ENCODE results near the gene UBL5.
"Not testable (repeated sequence)": the region's sequence is repeated elsewhere in the genome, so short reads cannot be mapped to it uniquely, and the experiment has no call there.

The UBL5 gene

DNA sequence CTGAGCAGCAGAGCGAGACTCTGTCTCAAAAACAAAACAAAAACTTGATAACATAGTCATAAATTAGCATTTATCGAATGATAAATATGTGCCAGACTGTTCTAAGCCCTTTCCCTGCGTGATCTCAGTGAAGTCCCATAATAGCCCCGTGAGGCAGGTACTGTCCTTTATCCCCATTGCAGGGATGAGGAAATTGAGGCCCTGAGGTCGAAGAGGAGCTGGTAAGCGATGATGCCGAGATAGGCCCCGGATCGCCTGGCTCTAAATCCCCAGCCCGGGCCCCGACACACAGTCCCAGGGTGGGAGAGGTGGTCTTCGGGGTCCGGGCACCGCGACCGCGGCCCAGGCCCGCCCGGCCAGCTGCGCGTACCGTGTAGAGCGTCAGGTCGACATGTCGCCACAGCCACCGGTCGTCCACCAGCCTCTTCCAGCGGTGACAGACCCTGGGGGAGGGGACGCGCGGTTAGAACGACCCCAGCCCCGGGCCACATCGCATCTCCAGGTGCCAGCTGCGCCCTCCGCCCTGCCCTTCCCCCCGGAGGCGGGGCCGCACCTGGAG lies 9.5 kb upstream of the UBL5 start:
- FAIRE-seq: no peak

DNA sequence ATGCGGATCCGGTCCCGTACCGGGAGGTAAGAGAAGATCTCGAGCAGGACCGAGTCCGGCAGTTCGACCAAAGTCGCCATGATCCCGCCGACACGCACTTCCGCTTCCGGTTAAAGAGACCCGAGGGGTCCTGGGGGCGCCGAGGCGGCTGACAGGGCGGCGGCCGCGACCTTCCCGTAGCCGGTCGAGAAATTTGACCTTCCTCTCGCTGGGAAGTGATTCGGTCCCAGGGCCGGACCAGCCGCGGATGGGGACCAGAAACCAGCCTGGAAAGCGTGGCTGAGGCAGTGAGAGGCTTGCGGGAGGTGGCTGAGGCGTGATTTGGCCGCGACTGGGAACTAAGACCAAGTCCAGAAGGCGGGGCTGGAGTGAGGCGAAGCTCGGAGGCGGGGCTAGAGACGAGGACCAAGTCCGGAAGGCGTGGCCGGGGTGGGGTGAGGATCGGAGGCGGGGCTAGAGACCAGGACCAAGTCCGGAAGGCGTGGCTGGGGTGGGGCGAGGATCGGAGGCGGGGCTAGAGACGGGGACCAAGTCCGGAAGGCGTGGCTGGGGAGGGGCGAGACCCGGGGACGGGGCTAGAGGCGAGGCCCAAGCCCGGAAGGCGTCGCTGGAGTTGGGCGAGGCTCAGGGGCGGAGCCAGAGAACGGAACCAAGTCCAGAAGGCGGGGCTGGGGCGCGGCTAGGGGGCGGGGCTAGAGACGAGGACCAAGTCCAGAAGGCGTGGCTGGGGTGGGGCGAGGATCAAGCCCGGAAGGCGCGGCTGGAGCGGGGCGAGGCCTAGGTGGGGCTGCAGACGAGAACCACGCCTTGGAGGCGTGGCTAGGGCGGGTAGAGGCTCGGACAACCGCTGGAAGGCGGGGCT lies 8.8 kb upstream of the UBL5 start, which contains the start of gene FBXL12:
FBXL12 (minus strand) TSS at position 346 of the 862 bp plus-strand sequence; CDS start at position 80, 266 bp downstream.
- FAIRE-seq: no peak

DNA sequence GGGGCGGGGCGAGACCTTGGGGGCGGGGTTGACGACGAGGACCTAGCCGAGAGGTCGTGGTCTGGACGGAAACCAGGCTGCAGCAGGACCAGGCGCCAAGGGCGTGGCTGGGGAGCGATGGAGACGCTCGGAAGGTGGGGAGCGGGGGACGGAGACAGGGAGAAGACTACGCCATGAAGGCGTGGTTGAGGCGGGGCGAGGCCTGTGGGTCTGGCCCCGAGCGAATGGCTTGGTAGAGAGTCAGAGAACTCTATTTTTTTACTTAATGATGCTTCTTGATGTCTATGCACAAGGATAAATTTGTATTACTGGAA lies 8.2 kb upstream of the UBL5 start:
- FAIRE-seq: no peak

DNA sequence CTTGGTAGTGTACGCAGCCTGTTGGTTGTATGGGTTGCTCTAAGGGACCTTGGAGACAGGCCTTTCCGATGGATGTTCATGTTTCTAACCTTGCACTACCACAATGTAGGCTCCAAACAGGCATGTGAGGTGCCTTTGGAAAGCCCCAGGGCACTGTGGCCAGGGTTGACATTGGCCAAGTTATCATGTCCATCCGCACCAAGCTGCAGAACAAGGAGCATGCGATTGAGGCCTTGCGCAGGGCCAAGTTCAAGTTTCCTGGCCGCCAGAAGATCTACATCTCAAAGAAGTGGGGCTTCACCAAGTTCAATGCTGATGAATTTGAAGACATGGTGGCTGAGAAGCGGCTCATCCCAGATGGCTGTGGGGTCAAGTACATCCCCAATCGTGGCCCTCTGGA lies 7.7 kb upstream of the UBL5 start:
- not testable (repeated sequence) for FAIRE-seq

DNA sequence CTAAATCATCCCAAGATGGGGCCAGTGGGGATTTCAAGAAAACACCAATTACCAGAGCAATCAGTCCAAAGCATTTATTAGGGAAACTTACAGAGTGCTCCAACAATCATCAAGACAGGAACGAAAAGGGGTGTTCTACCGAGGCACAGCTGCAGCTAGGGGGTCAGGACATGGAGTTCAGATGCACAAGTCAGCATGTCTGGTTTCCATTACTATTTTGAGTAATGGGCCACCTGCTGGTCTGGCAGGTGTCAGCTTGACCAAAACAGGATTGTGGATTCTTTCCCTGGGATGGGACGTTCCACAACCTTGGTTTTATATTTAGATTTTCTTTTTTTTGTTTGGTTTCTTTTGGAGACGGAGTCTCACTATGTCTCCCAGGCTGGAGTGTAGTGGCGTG lies 3.9 kb upstream of the UBL5 start:
- FAIRE-seq: no peak

DNA sequence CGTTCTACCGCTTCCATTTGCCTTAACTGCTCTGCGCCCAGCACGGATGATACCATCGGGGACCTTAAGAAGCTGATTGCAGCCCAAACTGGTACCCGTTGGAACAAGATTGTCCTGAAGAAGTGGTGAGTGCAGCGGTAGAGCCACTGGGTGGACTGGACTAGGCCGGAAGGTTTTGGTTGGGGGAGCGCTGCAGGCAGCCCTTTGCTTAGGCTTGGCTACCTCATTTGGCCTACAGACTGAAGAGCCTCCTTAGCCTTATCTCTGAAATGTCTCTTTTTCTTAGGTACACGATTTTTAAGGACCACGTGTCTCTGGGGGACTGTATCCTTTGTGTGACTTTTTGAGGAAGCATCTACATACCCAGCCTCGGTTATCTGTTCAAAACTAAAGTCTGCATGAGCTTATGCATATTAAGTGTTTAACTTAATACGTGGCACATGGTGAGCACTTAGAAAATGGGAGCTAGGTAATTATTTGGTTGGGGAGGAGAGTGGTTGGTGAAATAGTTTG lies 889 bp downstream of the UBL5 start:
- no peak for FAIRE-seq

DNA sequence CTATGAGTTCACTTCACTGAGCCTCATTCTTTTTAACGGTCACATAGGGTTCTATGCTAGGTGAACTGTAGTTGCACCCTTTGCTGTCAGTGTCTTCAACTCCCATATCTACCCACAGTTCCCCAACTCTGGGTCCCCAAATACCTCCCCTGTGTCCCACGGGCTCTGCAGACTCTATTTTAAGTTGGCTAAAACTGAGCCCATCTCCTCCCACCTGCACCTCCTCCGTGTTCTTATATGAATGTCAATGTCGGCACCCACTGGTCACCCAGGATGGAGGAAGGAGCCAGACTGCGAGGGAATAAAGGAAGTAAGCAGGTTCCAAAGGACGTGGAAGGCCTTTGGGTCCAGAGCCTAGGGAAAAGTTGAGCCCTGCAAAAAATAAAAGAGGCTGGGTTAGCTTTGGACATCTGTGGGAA lies 6.6 kb downstream of the UBL5 start:
- FAIRE-seq: no peak

DNA sequence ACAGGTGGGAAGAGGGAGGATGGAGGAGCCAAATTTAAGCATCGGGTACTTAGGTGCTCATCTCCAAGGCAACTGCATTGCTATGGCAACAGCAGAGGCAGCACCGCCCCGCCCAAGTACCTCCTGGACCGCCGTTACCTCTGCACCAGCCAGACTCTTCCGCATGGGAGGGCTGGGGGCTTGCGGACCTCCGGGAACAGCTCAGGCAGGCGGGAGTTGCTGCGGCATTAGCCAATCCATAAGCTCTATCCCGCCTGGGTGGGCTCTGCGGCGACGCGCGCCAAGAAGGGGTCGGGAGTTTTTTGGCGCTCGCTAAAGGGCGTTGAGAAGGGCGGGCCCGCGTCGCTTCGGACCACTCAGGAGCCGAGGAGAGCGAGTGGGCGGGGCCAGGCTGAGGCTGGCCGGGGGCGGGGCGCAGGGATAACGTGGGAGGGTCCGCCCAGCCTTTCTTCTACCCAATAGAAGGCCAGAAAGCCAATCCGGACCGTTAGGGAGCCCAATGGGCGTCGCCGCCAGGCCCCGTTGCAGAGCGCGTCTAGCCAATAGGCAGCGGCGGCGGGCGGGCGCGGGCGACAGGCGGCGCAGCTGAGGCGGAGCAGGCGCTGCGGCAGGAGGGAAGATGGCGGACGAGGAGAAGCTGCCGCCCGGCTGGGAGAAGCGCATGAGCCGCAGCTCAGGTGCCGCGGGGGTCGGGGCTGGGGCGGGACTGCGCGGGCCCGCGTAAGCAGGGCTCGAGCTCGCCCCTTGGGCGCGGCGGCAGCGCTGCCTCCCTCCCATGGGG lies 7.2 kb downstream of the UBL5 start, which contains the start of gene PIN1:
PIN1 (plus strand) TSS at position 593 of the 781 bp plus-strand sequence; CDS start at position 620, 27 bp downstream.
- peak; percentile 51 for FAIRE-seq

DNA sequence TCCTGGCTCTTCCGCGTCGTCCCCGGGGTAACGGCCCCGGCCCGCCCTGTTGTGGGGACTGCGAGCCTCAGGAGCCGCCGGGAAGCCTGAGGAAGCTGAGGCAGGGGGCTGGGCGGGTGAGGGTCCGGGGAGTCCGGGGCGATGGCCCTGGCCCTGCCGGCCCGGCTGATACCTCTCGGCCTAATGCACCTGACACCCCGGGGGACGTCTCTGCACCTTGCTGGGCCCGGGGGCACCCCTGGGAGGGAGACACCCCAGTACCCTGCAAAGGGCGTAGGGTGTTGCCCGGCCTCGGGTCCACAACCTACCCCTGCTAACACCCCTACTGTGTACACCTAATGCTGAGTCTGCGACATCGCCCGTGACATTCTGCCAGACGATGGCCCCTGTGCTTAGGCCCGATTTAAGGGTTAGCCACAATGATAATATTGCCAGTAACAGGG lies 7.8 kb downstream of the UBL5 start:
- no peak for FAIRE-seq

DNA sequence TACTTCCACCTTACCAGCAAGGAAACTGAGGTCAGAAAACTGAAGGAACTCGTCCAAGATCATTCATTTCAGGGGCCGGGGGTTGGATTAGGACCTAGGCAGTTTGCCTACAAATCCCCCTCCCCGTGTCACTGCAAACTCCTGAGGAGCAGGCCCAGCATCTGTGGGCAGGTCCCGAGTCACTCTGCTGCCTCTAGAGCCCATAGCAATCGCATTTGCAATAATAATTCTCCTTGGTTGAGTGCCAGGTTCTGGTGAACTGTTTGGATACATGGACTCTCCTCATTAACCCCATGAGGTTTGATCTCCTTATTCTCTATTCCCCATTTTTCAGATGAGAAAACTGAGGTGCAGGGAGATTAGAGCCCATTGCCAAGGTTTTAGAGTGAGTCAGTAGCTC lies 8.3 kb downstream of the UBL5 start:
- no peak for FAIRE-seq

DNA sequence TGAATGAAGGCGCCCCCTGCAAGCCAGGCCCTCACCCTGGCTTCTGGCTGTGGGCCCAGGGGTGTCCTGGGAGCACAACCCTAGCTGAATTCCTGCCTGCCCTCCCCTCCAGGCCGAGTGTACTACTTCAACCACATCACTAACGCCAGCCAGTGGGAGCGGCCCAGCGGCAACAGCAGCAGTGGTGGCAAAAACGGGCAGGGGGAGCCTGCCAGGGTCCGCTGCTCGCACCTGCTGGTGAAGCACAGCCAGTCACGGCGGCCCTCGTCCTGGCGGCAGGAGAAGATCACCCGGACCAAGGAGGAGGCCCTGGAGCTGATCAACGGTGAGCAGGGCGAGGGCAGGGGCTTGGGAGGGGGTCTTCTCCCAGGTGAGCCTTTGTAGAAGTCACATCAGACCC lies 10.6 kb downstream of the UBL5 start:
- FAIRE-seq: no peak

DNA sequence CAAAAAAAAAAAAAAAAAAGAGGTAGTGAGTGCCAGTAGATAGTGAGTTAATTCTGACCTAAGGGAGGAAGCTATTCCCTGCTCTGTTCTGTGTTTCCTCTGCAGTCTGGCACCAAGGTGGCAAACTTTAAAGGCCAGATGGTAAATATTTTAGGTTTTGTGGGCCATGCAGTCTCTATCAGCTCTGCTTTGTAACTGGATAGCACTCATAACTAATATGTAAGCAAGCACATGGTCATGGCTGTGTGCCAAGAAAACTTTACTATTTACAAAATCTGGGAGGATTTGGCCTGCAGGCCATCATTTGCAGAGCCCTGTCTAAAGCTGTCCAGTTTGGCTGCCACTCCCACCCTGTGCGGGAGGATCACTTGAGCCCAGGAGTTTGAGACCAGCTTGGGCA lies 11.7 kb downstream of the UBL5 start:
- FAIRE-seq: no peak

DNA sequence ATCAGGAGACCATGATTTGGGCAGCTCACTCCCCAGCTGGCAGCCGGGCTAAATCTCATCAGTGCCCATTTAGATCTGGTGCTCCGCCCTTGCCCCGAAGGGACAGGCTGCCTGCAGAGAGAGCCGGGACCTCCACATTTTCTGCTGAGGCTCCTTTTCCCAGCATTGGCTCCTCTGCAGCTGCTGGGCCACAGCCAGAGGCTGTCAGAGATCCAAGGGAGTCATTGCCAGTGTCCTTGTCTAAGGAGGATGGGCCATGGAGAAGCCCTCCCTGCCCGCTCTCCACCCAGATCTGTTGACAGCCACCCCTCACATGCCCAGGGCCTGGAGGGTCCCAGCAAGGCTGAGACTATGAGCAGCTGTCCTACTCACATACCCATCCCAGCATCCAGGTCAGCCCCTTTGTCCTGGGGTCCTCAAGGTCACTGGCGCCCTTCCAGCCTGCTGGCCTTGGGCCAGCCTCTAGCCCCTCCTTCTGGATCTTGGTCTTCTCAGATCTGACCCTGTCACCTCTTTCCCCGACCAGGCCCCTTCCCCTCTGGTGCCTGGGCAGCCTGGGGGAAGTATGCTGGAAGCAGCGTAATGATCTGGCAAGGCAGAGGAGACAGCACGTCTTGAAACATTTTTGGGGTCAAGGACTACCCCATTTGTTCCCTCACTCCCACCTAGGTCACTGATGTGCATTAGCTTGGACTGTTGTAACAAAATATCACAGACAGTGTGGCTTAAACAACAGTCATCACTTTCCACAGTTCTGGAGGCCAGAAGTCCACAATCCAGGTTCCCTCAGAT lies 15.3 kb downstream of the UBL5 start:
- FAIRE-seq: no peak

DNA sequence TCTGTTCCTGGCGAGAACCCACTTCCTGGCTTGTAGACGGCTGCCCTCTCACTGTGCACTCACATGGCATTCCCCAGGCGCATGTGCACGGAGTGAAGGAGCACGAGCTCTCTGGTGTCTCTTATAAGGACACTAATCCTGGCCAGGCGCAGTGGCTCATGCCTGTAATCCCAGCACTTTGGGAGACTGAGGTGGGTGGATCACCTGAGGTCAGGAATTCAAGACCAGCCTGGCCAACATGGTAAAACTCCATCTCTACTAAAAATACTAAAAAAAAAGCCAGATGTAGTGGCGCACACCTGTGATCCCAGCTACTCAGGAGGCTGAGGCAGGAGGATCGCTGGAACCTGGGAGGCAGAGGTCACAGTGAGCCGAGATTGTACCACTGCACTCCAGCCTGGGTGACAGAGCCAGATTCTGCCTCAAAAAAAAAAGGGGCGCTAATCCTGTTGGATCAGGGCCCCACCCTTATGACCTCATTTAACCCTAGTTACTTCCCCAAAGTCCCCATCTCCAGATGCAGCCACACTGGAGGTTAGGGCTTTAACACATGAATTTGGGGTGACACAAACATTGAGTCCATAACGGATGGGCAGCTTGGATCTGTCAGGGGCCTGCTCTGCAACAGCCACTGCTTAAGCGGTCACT lies 16.0 kb downstream of the UBL5 start:
- FAIRE-seq: not testable (repeated sequence)

DNA sequence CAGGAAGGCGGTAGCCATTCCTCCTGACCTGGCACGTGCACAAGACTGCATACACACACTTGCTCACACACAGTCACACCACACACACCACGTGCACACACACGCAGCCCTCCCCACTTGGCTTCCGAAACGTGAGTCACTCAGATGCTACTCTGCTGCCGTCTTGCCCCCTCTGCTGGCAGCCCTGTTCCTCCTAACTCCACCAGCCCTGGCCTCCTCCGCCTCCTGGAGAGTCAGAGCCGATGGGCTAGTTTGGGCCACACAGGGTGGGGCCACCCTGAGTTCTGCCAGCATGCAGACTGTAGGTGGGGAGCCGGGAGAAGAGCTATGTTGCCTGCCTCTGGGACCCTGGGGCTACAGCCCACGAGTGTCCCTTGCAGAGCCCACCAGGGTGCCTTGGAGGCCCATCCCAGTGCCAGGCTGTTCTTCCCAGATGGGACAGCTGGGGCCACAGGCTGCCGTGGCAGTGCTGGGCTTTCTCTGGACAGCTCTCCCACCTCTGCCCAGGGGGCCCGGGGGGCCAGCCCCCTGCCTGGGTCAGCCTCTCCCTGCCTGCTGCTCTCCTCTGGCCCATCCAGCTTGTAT lies 19.5 kb downstream of the UBL5 start:
- FAIRE-seq: no peak

DNA sequence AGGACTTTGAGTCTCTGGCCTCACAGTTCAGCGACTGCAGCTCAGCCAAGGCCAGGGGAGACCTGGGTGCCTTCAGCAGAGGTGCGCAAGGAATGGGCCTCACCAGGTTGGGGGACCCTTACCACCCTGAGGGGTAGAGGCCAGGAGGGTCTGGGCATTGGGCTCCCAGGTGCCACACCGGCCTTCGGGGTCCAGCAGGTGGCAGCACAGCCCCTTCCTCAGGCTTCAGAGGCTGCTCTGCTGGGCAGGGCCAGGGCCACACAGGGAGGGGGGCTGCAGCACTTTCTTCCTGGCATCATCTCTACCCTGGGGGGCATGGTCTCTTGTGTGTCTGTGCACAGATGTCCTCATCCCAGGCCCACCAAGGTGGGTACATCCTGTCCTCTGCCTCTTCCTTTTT lies 20.3 kb downstream of the UBL5 start:
- no peak for FAIRE-seq

DNA sequence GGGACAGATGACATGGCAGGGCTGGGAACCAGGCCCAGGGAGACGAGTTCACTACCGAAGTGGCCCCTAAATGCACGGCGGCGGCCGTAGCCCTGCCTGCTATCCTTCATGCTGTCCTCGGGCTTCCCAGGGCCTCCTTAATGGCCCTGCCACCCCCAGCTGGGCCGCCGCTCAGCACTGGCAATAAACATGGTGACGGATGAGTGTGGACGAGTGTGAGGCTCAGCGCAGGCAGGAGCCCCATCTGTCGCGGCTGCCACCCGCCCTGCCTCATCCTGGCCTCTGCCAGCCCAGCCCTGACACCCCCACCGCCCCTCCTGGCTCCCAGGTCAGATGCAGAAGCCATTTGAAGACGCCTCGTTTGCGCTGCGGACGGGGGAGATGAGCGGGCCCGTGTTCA lies 21.0 kb downstream of the UBL5 start:
- FAIRE-seq: no peak

DNA sequence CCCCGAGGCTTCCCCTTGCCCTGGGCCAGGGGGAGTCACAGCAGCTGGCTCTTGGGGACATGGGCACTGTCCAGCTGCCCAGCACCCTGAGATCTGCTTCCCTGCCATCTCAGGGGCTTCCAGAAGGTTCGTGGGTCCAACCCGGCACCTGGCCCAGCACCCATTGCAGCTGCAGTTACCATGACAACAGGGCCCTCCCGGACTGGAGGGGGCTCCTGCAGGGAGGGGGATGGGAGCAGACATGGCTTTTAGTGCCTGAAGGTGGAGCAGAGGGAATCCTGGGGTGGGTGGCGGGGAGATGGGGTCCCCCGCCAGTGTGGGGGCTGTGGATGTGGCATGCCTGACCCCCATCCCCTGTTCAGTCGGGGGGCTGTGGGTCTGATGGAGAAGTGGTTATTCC lies 22.1 kb downstream of the UBL5 start:
- no peak for FAIRE-seq

DNA sequence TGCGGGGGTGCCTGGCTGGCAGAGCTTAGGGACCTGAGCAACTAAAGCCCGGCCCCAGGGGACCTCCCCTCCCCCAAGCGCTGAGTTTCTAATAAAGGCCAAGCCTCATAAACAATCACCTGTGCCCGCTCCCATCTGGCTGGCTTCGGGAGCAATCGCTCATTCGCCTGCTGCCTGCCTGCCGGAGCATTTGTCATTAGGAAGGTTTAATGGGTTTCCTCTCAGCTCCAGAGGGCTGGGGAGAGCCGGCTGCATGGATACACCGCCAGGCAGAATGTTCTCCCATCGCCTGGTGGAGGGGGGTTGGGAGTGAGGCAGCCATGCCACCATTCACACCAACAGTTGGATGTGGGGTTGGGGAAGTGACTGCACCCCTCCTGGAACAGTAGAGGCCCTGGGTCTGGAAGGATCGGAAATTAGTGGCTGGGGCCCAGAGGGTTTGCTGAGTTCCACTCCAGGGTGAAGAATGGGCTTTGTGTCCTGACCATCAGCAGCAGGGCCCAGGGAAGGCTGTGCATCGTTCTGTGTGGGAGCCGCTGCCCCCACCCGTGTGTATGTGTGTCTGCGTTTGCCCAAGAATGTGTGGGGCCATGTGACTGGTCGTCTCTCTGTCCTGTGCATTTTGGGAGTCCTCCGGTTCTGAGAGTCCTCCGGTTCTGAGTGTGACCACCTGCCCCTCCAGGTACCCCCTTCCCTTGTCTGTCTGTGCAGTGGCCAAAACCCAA lies 22.7 kb downstream of the UBL5 start:
- FAIRE-seq: no peak

DNA sequence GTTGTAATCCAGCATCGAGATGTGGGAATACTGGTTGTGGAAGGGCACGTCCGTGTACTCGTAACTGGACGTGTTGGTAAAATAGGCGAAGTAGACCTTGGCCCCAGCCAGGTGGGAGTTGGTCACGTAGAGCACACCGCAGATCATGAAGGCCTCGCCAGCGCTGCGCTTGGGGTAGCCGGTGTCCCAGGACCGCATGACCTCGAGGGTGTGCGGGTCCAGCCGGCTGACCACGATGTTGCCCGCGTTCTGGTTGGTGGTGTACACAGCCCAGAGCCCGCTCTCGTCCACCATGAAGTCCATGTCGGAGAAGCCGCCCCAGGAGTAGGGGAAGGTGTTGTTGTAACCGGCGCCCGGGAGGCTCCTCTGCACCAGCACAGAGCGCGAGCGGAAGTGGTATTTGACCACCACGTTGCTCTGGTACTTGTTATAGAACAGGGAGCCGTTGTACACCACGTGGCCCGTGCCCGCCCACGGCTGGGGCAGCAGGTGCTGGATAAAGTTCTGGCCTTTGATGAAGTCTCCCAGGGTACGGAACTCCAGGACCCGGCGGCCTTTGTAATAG lies 26.6 kb downstream of the UBL5 start:
- no peak for FAIRE-seq

DNA sequence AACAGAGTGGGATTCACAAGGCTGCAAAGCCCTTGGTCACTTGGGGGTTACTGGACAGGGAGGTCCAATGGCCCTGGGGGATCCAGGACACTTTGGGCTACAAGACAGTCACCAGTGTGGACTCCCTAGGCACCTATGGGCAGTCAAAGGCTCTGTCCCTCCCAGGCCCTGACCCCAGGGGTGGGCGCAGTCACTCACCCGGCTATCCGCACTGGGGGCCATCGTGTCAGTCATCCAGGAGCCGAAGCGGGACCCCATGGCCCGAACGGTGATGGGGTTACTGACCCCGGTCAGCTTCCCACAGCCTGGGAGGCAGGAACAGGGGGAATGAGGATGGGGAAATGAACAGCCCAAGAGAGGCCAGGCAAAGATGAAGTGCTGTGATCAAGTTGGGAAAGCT lies 28.9 kb downstream of the UBL5 start:
- FAIRE-seq: no peak
